ENCODE data around the gene RTL9. TPM values are rescaled to one million over a fixed set of nuclear protein-coding genes. Genes with fewer than 3 reads are reported as not detected.
"Not testable (repeated sequence)": the region's sequence is repeated elsewhere in the genome, so short reads cannot be mapped to it uniquely, and the experiment has no call there.

Gene RTL9
- total and polyA plus RNA-seq, 2 experiments from 2014 or later = 0.31 TPM; not detected in 1

DNA sequence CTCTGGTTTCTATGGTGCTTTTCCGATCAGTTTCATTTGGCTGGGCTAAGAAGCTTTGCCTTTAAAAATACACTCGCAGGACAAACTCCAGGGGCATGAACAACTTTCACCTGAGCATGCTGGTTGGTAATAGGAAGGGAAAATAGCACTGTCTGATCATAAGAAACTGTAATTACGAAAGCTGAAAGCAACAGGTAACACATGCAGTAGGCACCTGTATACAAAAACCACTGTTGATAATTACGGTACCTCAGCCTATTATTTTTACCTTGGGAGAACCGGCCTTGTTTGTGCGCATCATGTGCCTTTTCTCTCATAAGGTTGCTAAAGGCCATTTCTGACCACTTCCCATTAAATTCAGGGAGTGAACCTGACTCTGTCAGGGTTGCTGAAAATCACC, 45.7 kb downstream of the RTL9 start:
- Mint-ChIP-seq H3K4me3 (no peak overlapping the region), H3K27me3 (ENCODE audit: insufficient read depth, low read depth, poor library complexity) (peaks cover 2% of the 10 kb centered on the region), H3K9me3 (no peaks in the 10 kb centered on the region), H3K4me1 (peaks cover 15% of the 10 kb centered on the region), H3K36me3 (ENCODE audit: low read depth) (no peaks in the 10 kb centered on the region), H3K27ac (no peak overlapping the region)
- Histone ChIP-seq H3K4me2 (no peak overlapping the region), H4K20me1 (replicated peaks; ENCODE audit: insufficient read depth) (no peaks in the 10 kb centered on the region), H3F3A (replicated peaks; ENCODE audit: low read depth) (no peaks in the 10 kb centered on the region), H3K4me3 (no peak overlapping the region), H3K36me3 (ENCODE audit: insufficient read depth) (no peaks in the 10 kb centered on the region), H2AFZ (no peak overlapping the region), H3K79me2 (replicated peaks; ENCODE audit: insufficient read depth) (no peaks in the 10 kb centered on the region), H3K27me3 (ENCODE audit: insufficient read depth) (no peaks in the 10 kb centered on the region), H3K27ac (ENCODE audit: low read depth) (no peak overlapping the region), H3K9me2 (ENCODE audit: insufficient read depth) (no peaks in the 10 kb centered on the region), H3K4me1 (ENCODE audit: insufficient read depth) (peaks cover 2% of the 10 kb centered on the region; the same call in 1 of the 2 replicates)
- no peak for ATAC-seq
- TF ChIP-seq STAT1 (IDR thresholded peaks at IDR 0.05; ENCODE audit: unreplicated experiment) (no peak), POLR2AphosphoS5 (IDR thresholded peaks at IDR 0.05; ENCODE audit: low read depth) (no peak), CREB1 (CRISPR knock-in tag; IDR thresholded peaks at IDR 0.05; ENCODE audit: low read depth) (no peak), ZNF462 (CRISPR knock-in tag; IDR thresholded peaks at IDR 0.05) (no peak), ZNF331 (CRISPR knock-in tag; IDR thresholded peaks at IDR 0.05; ENCODE audit: low read depth) (no peak)
- DNase-seq (ENCODE audit: low spot score) = no peak

DNA sequence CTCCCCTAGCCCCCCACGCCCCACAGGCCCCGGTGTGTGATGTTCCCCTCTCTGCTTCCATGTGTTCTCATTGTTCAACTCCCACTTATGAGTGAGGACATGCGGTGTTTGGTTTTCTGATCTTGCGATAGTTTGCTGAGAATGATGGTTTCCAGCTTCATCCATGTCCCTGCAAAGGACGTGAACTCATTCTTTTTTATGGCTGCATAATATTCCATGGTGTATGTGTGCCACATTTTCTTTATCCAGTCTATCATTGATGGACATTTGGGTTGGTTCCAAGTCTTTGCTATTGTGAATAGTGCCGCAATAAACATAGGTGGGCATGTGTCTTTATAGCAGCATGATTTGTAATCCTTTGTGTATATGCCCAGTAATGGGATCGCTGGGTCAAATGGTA, 47.6 kb downstream of the RTL9 start:
- not testable (repeated sequence) for H4K20me1 ChIP-seq (replicated peaks; ENCODE audit: insufficient read depth); H3K27me3 ChIP-seq (ENCODE audit: insufficient read depth); DNase-seq (ENCODE audit: low spot score); H3K4me3 Mint-ChIP-seq; H3K9me3 Mint-ChIP-seq; H2AFZ ChIP-seq; H3K27ac ChIP-seq (ENCODE audit: low read depth); H3K79me2 ChIP-seq (replicated peaks; ENCODE audit: insufficient read depth); H3K4me2 ChIP-seq; H3K27me3 Mint-ChIP-seq (ENCODE audit: insufficient read depth, low read depth, poor library complexity); H3K4me3 ChIP-seq; H3K9me2 ChIP-seq (ENCODE audit: insufficient read depth); H3K27ac Mint-ChIP-seq; H3F3A ChIP-seq (replicated peaks; ENCODE audit: low read depth); H3K4me1 ChIP-seq (ENCODE audit: insufficient read depth); ATAC-seq; H3K36me3 ChIP-seq (ENCODE audit: insufficient read depth); H3K36me3 Mint-ChIP-seq (ENCODE audit: low read depth)
- peaks cover 12% of the 10 kb centered on the region for H3K4me1 Mint-ChIP-seq
